Choroid plexus epithelial cell (primary cell): ENCODE data around the gene EWSR1.

Experiments
- DNase-seq: peaks from one replicate; pipeline ENCODE4 v3.0.0-alpha.2; 2010; ENCODE audit warnings: low read depth
- H3K4me3 ChIP-seq: 2 replicates; pipeline ENCODE4 v1.5.1; 2011; ENCODE audit warnings: low read depth, mild to moderate bottlenecking, control low read depth, low read length, moderate library complexity
- TF ChIP-seq, protein P1 (sequence below): conservative IDR thresholded peaks from 2 replicates; pipeline ENCODE4 v1.5.1; 2011; ENCODE audit warnings: low read depth, mild to moderate bottlenecking, control low read depth, inconsistent platforms, low read length, moderate library complexity

Gene EWSR1

DNA sequence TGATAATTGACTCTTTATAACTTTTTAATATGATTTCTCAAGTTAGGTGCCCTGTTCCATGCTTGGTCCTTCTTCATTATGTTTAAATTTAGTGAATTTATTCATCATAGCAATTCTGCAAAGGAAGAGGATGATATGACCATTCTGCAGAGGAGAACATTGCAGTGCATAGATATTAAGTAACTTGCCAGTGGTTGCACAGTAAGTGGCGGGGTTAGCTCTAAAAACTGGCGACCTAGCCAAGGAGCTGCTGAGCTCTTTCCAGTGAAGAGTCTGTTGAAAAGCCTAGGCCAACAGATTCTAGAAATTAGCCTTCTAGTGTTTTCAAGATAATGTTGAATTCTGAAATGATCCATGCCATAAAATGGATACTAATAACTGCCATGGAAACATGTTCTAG lies 4.6 kb downstream of the EWSR1 start:
- no peak for DNase-seq
- no peak overlapping the region for H3K4me3 ChIP-seq
- TF ChIP-seq, protein P1, sequence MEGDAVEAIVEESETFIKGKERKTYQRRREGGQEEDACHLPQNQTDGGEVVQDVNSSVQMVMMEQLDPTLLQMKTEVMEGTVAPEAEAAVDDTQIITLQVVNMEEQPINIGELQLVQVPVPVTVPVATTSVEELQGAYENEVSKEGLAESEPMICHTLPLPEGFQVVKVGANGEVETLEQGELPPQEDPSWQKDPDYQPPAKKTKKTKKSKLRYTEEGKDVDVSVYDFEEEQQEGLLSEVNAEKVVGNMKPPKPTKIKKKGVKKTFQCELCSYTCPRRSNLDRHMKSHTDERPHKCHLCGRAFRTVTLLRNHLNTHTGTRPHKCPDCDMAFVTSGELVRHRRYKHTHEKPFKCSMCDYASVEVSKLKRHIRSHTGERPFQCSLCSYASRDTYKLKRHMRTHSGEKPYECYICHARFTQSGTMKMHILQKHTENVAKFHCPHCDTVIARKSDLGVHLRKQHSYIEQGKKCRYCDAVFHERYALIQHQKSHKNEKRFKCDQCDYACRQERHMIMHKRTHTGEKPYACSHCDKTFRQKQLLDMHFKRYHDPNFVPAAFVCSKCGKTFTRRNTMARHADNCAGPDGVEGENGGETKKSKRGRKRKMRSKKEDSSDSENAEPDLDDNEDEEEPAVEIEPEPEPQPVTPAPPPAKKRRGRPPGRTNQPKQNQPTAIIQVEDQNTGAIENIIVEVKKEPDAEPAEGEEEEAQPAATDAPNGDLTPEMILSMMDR = no peak

DNA sequence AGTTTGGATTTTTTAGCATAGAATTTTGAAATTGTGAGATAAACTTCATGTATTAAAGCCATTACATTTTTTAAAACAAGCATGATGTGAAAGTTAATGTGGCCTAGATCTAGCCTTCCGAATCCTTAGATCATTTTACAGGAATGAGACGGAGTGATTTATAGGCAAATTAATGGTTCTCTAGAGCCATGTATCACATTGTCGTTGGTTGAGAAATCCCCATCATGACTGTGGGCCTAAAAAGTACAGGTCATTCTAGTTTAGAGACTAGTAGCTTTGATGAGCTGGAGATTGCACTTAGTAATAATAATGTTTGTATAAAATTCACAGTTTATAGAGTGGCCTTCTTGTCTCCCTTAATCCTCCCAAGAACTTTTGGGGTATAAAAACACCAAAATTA lies 7.1 kb downstream of the EWSR1 start:
- TF ChIP-seq, protein P1 = no peak
- DNase-seq = no peak
- H3K4me3 ChIP-seq = no peak overlapping the region

DNA sequence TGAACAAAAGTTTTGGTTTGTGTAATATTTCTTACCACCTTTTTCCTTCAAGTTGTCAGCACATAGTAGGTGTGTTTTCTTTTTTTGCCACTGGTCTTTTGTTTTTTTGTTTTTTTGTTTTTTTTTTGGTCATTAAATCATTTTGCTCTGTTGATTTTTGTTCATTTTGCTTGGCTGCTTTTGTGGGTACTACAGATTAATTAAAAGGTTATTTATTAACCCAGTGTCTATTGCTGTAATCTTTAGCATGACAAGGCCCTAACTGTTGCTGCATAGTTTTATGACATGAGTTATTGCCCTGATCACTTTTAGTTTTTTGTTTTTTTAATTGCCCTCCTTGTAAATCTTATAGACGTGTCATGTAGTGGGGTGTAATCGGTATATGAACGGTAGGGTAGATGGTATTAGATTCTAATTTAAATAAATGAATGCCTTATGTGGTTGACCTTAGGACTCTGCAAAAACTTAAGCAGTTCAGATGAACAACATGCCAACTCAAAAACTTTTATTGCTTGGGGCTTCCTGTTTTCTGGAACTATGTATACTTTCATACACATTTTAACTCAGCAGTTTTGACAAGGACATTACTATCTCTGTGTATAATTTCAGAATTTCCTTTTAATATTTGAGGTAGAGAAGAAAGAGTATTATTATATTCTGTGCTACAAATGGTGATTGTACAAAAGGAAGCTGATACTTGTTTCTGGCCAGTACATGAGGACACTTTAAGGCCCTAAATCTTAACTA lies 7.9 kb downstream of the EWSR1 start:
- DNase-seq = no peak
- TF ChIP-seq, protein P1 = no peak
- no peak overlapping the region for H3K4me3 ChIP-seq

DNA sequence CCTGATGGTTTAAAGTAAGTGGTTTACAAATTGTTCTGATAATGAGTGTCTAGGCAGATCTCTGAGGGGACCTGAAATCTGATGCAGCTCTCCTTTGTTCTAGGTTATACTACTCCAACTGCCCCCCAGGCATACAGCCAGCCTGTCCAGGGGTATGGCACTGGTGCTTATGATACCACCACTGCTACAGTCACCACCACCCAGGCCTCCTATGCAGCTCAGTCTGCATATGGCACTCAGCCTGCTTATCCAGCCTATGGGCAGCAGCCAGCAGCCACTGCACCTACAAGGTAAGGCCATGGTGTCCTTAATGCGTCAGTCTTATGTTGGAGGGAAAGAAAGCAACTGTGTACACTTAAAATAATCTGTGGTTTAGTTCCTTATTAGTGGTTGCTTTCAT lies 9.9 kb downstream of the EWSR1 start:
- H3K4me3 ChIP-seq = no peak overlapping the region
- TF ChIP-seq, protein P1 = no peak
- no peak for DNase-seq

DNA sequence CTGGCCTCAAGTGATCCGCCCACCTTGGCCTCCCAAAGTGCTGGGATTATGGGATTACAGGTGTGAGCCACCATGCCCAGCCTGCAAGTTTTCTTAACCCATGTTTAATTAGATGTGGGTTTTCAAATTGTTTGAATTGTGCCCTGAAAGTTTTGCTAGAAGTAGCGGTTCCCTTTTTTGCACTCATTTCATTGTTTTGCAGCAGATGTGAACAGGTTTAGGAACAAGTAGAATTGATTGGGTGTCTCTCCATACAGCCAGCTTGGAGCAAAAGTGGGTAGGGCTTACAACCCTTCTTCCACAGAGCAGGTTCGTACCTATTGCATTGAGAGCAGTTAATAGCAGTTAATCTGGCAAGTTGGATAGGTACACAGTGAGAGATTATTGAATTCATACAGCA lies 16.1 kb downstream of the EWSR1 start:
- TF ChIP-seq, protein P1 = no peak
- DNase-seq = no peak
- no peak overlapping the region for H3K4me3 ChIP-seq

DNA sequence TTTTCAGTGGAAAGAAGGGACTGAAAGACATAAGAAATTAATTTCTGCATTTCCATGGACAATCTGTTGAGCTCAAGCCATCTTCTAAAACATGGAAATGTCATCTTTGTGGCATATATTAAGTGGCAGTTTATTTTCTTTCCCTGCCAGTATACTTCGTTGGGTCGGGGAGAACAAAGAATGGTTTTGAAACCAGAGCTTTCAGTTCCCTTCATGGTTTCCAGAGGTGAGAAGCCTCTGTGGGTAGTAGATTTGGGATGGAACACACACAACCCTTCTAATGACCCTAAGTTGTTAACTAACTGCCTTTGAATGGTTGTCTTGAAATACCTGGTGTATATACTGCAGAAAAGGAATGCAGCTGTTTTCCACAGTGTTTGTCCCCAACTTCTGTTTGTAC lies 20.8 kb downstream of the EWSR1 start:
- TF ChIP-seq, protein P1 = no peak
- no peak overlapping the region for H3K4me3 ChIP-seq
- no peak for DNase-seq

DNA sequence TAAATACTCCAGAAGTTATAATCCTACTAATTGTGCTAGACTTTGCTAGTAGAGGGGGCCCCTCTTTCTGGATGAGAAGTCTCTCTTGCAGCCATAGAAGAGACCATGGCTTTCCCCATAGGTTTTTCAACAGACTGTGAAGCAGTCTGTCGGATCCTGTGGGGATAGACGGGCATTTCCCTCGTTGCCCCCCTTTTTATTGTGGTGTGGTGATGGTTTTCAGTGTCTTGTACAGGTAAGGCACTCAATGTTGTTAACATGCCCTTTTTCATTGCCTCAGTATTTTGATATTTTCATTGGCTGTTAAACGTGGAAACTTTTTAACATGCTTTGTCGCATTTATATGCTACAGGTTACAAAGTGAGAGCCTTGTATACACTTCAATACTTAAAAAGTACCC lies 22.0 kb downstream of the EWSR1 start:
- TF ChIP-seq, protein P1 = no peak
- H3K4me3 ChIP-seq = no peak overlapping the region
- DNase-seq = no peak
